ENCODE data around the gene RASD1.

DNA sequence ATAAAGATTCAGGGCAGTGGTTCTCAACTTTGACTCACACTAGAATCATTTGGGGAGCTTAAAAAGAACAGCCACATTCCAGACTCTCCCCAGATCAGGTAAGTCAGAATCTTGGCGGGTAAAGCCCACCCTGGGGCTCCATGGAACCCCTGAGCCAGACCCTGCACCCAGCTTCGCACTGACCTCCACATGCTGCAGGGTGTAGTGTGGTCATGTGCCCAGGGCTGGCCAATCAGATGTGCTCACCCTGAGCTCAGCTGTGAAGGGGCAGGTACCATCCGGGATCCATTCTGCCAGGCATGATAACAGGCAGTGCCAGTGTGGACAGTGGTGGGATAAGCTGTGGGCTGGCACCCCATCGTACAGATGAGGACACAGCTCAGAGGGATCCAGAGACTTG lies 47.5 kb downstream of the RASD1 start:
- TF ChIP-seq RCOR1 (IDR thresholded peaks at IDR 0.05; ENCODE audit: insufficient replicate concordance, low read length) (no peak), MAFK (IDR thresholded peaks at IDR 0.05; ENCODE audit: low read depth, low read length) (no peak), POLR2A (IDR thresholded peaks at IDR 0.05; ENCODE audit: low read depth, low read length) (no peak), MXI1 (IDR thresholded peaks at IDR 0.05; ENCODE audit: borderline replicate concordance, low read depth, low read length) (no peak), RFX5 (IDR thresholded peaks at IDR 0.05; ENCODE audit: low read depth, low read length) (no peak), RAD21 (IDR thresholded peaks at IDR 0.05; ENCODE audit: low read length) (no peak), SMC3 (IDR thresholded peaks at IDR 0.05; ENCODE audit: low read depth, low read length) (no peak)
- TF ChIP-seq, protein P1, sequence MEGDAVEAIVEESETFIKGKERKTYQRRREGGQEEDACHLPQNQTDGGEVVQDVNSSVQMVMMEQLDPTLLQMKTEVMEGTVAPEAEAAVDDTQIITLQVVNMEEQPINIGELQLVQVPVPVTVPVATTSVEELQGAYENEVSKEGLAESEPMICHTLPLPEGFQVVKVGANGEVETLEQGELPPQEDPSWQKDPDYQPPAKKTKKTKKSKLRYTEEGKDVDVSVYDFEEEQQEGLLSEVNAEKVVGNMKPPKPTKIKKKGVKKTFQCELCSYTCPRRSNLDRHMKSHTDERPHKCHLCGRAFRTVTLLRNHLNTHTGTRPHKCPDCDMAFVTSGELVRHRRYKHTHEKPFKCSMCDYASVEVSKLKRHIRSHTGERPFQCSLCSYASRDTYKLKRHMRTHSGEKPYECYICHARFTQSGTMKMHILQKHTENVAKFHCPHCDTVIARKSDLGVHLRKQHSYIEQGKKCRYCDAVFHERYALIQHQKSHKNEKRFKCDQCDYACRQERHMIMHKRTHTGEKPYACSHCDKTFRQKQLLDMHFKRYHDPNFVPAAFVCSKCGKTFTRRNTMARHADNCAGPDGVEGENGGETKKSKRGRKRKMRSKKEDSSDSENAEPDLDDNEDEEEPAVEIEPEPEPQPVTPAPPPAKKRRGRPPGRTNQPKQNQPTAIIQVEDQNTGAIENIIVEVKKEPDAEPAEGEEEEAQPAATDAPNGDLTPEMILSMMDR (conservative IDR thresholded peaks at IDR 0.05; ENCODE audit: low read depth, low read length), result no peak
- TF ChIP-seq, protein P2, sequence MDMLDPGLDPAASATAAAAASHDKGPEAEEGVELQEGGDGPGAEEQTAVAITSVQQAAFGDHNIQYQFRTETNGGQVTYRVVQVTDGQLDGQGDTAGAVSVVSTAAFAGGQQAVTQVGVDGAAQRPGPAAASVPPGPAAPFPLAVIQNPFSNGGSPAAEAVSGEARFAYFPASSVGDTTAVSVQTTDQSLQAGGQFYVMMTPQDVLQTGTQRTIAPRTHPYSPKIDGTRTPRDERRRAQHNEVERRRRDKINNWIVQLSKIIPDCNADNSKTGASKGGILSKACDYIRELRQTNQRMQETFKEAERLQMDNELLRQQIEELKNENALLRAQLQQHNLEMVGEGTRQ (IDR thresholded peaks at IDR 0.05; ENCODE audit: low read depth, low read length), result peak; percentile 76
